SKM-1 treated with dmso at 0.1 percent for 144 hours (cell line): ENCODE data around the gene JAKMIP1.

ENCODE experiments used
- DNase-seq: peaks from one replicate; lab custom pipeline; 2025; ENCODE audit not compliant: unreplicated experiment; lab: John Stamatoyannopoulos, UW

Gene JAKMIP1

GRCh38 chr4:6182376-6183280 lies 17.7 kb downstream of the JAKMIP1 start:
- DNase-seq, result no peak

GRCh38 chr4:6180841-6181631 lies 19.3 kb downstream of the JAKMIP1 start:
- DNase-seq, result no peak

- DNase-seq, result no peak
These were observed 21.0 kb downstream of the JAKMIP1 start for GRCh38 chr4:6179362-6179761.

- no peak for DNase-seq
These were observed 21.6 kb downstream of the JAKMIP1 start for GRCh38 chr4:6178757-6179156.

- DNase-seq, result no peak
These were observed 22.7 kb downstream of the JAKMIP1 start for GRCh38 chr4:6177587-6178197.

- DNase-seq, result no peak
These were observed 24.9 kb downstream of the JAKMIP1 start for GRCh38 chr4:6175426-6175825.

- no peak for DNase-seq
These were observed 27.5 kb downstream of the JAKMIP1 start for GRCh38 chr4:6172927-6173200.

GRCh38 chr4:6172093-6172926 lies 28.0 kb downstream of the JAKMIP1 start:
- no peak for DNase-seq

GRCh38 chr4:6169239-6169638 lies 31.1 kb downstream of the JAKMIP1 start:
- DNase-seq, result no peak

- DNase-seq, result no peak
These were observed 34.6 kb downstream of the JAKMIP1 start for GRCh38 chr4:6165766-6166165.

GRCh38 chr4:6162885-6163284 lies 37.5 kb downstream of the JAKMIP1 start:
- DNase-seq, result no peak

GRCh38 chr4:6161921-6162464 lies 38.4 kb downstream of the JAKMIP1 start:
- no peak for DNase-seq

- no peak for DNase-seq
These were observed 39.8 kb downstream of the JAKMIP1 start for GRCh38 chr4:6160536-6160935.

GRCh38 chr4:6157926-6158325 lies 42.4 kb downstream of the JAKMIP1 start:
- no peak for DNase-seq

- DNase-seq, result no peak
These were observed 44.2 kb downstream of the JAKMIP1 start for GRCh38 chr4:6155996-6156750.

- DNase-seq, result no peak
These were observed 45.5 kb downstream of the JAKMIP1 start for GRCh38 chr4:6154875-6155274.

GRCh38 chr4:6153874-6154273 lies 46.5 kb downstream of the JAKMIP1 start:
- DNase-seq, result no peak

GRCh38 chr4:6152869-6153705 lies 47.3 kb downstream of the JAKMIP1 start:
- DNase-seq, result no peak

- no peak for DNase-seq
These were observed 50.2 kb downstream of the JAKMIP1 start for GRCh38 chr4:6150046-6150735.
